ENCODE measurements around the gene FBXW8.

GRCh38 chr12:116984098-116984497 is 73.3 kb downstream of the FBXW8 start:
- TF ChIP-seq CTCF (conservative IDR thresholded peaks at IDR 0.05; ENCODE audit: low read depth, low read length) (no peak), EZH2 (IDR thresholded peaks at IDR 0.05; ENCODE audit: low read length, unreplicated experiment) (no peak), EZH2phosphoT487 (IDR thresholded peaks at IDR 0.05; ENCODE audit: borderline replicate concordance, low read length) (no peak)
